NCI-H146 treated with DMSO at 0.1 percent for 48 hours (cell line): Measurements from ENCODE around the gene MAST2.
A peak's percentile ranks its signal among the peaks of the same experiment; 100 is the strongest.

Experiments used
- DNase-seq: peaks from one replicate; lab custom pipeline; 2025; ENCODE audit not compliant: unreplicated experiment; lab: John Stamatoyannopoulos, UW

The MAST2 gene

GRCh38 chr1:45974541-45975269 lies 171.3 kb downstream of the MAST2 start:
- DNase-seq = peak; percentile 4

- no peak for DNase-seq
Measured at GRCh38 chr1:45976623-45977022, 173.2 kb downstream of the MAST2 start.

GRCh38 chr1:45979074-45979777 lies 175.8 kb downstream of the MAST2 start:
- DNase-seq = peak; percentile 96

DNA sequence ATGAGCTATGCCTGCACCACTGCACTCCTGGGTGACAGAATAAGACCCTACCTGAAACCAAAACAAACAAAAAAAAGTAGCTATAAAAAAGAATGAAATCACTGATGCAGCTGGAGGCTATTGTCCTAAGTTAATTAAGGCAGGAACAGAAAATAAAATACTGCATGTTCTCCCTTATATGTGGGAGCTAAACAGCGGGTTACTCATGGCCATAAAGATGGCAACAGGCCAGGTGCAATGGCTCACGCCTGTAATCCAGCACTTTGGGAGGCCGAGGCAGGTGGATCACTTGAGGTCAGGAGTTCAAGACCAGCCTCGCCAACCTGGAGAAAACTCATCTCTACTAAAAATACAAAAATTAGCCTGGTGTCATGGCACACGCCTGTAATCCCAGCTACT lies 176.4 kb downstream of the MAST2 start:
- DNase-seq = peak; percentile 67

DNA sequence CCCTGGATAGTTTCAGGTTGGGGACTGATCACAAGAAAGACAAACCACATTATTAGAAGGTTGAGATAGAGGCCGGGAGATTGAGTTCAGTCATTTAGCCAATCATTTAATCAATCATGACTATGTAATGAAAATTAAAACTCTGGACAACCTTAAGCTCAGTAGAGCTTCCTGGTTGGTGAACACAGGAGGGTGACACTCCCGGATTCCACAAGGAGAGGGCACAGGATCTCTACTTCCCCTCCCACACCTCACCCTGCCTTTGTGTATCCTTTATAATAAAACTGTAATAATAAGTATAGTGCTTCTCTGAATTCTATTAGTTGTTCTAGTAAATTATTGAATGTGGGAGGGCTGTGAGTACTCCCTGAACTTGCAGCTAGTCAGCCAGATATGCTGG lies 178.9 kb downstream of the MAST2 start:
- no peak for DNase-seq

DNA sequence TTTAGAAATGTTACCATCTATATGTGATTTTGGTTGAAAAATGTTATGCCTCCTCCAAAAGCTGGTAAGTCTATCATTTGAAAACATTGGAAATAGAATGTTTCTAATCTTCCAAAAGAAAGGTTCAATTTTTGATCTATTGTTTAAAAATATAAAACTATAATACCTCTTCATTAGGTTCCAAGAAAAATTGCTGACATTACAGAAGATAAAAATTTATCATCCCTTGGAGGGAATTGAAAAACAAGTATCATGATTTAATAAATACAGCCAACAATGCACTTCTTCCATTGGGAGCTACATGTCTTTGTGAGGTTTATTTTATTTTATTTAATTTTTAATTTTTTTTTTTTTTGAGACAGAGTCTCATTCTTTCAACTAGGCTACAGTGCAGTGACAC lies 180.6 kb downstream of the MAST2 start:
- no peak for DNase-seq

DNA sequence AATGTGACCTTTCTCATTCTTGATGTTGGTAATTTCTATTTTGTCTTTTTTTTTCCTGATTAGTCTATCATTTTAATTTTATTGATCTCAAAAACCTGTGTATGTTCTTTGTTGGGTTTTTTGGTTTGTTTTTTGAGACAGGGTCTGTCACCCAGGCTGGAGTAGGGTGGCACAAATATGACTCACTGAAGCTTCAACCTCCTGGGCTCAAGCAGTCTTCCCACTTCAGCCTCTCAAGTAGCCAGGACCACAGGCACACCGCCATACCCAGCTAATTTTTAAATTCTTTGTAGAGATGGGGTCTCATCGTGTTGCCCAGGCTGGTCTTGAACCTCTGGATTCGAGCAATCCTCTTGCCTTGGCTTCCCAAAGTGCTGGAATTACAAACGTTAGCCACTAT lies 183.8 kb downstream of the MAST2 start:
- no peak for DNase-seq

- DNase-seq = no peak
Measured at GRCh38 chr1:45989249-45989648, 185.8 kb downstream of the MAST2 start.

DNA sequence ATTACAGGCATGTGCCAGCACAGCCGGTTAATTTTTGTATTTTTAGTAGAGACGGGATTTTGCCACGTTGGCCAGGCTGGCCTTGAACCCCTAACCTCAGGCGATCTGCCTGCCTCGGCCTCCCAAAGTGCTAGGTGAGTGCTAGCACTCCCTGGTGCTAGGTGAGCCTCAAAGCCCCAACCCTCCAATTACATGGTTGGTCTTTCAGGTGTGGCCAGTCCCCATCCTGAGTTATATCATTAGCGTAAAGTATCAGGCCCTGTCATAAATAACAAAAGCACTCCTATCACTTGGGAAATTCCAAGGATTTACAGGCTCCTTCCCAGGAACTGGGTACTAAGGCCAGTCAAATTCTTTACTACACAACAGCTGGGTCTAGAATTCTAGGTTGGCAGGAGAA lies 191.0 kb downstream of the MAST2 start:
- DNase-seq = no peak

DNA sequence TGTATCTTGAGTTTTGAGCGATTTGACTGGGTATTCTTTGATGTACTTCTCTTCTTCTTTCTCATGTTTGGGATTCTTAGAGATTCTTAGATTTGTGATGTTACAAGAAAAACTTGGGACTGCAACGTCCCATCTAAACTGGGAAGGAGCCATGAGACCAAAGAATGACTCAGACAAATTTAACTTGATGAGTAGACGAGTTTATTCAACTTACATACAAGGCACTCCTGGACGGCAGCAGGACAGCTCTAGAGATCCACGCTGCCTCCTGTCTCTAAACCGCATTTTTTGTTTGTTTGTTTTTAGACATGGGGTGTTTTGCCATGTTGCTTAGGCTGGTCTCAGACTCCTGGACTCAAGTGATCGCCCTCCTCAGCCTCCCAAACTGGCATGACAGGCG lies 191.9 kb downstream of the MAST2 start:
- DNase-seq = no peak

- no peak for DNase-seq
Measured at GRCh38 chr1:45998020-45998617, 194.7 kb downstream of the MAST2 start.

DNA sequence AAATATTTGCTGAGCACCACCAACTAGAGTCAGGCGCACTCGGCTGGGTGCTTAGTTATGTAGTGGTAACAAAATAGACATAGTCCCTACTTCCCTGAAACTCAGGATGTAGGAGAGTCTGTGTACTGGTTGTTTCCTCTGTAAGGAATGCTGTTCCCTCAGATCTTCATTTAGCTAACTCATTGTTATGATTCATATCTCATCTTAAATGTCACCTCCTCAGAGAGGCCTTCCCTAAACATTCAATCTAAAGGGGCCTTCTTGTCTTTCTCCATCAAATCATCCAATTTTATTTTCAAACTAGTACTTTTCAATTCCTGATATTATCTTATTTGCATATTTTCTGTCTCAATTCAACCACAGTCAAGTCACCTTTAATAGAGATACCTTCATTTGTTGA lies 196.1 kb downstream of the MAST2 start:
- no peak for DNase-seq

DNA sequence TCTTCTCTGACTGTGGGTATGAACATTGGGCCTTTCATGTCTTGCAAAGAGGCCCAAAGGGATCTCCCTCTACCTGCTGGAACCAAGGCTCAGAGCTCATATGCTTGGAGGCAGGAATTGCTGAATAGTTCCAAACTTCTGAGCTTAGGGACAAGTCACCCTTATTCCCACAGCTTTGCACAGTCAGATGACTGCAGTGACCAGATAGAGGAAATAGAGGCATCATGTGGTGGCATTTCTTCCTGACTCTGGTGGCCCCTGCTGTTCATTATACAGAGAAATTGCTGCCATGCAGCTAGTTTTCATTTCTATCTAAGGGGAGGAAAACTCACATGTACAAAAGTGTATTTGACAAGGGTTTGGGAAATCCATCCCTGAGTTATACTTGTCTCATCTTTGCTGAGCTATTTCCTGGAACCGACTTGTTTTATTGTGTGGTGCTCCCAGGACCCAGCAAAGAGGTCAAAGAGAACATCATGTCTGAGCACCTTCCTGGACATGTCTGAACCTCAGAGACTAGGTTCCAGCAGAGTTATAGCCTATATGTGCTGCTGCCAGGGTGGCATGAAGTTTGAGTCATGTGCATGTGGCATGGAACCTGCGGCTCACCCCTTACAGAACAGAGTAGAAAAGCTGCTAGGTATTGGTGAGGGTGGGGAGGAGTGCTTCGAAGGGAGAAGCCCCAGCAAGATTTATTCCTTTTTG lies 197.8 kb downstream of the MAST2 start:
- no peak for DNase-seq

DNA sequence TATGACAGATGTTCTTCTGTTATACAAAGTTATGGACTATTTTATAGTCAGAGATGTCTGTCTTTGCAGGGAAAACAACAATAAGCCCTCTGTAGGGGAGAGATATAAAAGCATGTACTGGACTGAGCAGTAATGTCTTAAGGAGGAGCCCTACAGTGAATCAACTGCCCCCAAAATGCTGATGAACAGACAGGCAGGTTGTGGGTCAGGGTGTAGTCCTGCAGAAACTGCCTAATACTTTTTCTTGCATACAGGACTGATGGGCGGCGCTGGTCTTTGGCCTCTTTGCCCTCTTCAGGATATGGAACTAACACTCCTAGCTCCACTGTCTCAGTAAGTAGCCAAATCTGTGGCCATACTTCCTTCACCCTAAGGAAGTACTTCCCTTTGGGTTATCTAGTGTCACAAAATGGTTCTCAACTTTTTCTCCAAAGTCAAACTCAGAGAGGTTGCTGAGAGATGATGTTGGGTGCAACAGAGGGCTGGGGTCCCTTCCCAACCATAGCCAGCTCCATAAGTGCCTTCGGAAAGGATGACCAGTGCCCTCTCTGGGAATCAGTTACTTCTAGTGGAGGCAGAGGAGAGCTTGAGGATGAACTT lies 199.2 kb downstream of the MAST2 start:
- DNase-seq = no peak

DNA sequence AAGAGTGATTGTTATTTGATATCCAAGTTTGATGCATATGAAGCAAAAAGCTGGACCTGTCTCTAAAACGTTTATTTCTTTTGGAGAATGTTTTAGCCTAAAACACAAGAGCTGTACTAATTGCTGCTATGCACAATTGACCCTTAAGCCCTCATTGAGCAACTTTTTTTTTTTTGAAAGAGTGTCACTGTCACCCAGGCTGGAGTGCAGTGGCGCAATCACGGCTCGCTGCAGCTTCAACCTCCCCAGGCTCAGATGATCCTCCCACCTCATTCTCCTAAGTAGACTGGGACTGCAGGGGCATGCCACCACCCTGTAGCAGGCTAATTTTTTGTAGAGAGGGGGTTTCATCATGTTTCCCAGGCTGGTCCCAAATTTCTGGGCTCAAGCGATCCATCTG lies 199.9 kb downstream of the MAST2 start:
- DNase-seq = no peak

GRCh38 chr1:46004492-46004891 lies 201.1 kb downstream of the MAST2 start:
- no peak for DNase-seq

DNA sequence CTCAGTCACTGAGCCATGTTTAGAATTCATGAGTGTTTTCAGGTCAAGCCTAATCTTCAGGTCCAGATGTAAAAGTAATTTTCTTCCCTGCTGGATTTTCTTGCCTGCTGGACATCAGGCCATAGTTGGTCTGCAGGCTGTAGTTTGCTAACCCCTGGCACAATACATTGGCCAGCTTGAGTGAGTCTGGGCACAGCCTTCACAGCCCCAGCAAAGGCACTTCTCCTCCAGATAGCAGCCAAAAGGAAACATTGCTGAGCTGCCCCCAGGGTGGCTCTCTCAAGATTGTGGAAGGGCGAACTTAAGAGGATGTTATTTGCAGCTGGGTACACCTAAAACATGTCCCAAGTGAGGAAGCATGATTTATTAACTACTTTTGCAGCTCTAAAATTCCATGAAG lies 202.2 kb downstream of the MAST2 start:
- DNase-seq = no peak

DNA sequence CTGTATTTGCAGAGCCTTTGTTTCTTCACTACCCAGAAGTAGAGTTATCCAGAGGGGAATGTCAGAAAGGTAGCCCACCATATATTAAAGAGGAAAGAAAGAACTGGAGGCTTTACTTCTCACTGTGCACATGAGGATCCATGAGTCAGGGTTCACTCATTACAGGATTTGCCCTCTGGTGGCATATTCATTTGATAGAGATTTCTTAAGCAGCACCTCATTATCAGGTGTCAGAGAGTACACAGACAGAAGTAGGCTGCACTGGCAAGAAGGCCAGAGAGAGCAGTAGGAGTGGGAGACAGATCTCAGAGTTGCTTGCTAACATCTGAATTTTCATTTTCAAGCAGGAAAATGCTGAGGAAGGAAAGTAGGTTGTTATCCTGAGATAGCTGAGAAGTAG lies 205.2 kb downstream of the MAST2 start:
- no peak for DNase-seq

- DNase-seq = no peak
Measured at GRCh38 chr1:46010611-46011010, 207.2 kb downstream of the MAST2 start.

GRCh38 chr1:46011121-46011695 lies 207.8 kb downstream of the MAST2 start:
- no peak for DNase-seq

DNA sequence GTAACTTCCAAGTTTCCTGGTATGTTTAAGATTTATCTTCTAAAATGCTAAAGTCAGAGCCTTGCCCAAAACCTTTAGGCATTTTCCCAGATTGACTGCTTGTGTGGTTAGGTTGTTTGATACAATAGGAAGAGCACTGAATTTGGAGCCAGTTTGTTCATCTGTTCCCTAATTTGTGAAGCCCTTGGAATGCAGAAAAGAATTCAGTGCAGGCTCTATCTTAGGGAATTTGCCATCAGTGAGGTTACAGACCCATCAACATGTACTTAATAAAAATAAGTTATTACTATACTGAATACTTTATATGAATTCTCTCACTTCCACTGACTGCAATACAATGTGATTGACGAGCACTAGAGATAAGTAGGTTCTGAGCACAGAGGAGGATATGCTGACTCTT lies 208.8 kb downstream of the MAST2 start:
- DNase-seq = no peak
